ENCODE results near the gene POLD4.

GRCh38 chr11:67349457-67349856 is 3.9 kb downstream of the POLD4 start:
- TF ChIP-seq CTCF (IDR thresholded peaks at IDR 0.05) (no peak), POLR2A (IDR thresholded peaks at IDR 0.05) (no peak), POLR2AphosphoS5 (IDR thresholded peaks at IDR 0.05) (no peak), EP300 (IDR thresholded peaks at IDR 0.05) (no peak)
